Upper lobe of left lung (tissue), 4 donors: ENCODE data around the gene MYBL2.

Experiments
- EP300 ChIP-seq, 4 donors: sonication (generic); formaldehyde crosslinking; IDR thresholded peaks; one replicate each; pipeline ENCODE4 v1.5.1; 2017; ENCODE audit warnings: antibody characterized with exemption in 4 of 4, control low read depth in 2 of 4
- POLR2A ChIP-seq, 4 donors: fragments of 450-650 bp; IDR thresholded peaks; one replicate each; pipeline ENCODE4 v1.5.1; 2016 to 2017; ENCODE audit warnings: antibody characterized with exemption in 4 of 4, mild to moderate bottlenecking in 2 of 4
- POLR2AphosphoS5 ChIP-seq, 2 donors: sonication (generic); formaldehyde crosslinking; IDR thresholded peaks; one replicate each; pipeline ENCODE4 v1.5.1; 2017; ENCODE audit warnings: antibody characterized with exemption in 2 of 2
- TF ChIP-seq, protein P1 (sequence below), 6 experiments: fragments of 450-650 bp in 4 of 6; fragments of 200-600 bp in 2 of 6; sonication (generic) in 2 of 6; IDR thresholded peaks; one replicate each; pipeline ENCODE4 v1.5.1; 2016 to 2019; ENCODE audit warnings: antibody characterized with exemption in 6 of 6

DNA sequence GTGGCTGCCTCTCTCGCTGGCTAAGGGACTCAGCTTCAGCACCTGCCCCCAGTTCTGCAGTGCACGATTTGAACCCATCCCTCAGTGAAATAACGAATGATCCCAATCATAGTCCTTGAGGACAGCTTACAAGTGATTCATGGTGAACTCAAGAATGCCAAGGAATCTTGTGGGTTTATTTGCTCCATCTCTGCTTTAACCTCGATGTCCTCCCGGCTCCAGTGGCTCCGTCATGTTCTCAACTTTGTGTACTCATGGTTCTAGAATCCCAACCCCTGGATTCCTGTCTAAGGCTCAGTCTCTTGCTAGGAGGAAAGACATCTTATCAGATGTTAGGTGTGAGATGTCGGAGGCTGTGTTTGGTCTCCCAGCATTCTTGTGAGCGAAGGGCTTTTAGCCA, 88.9 kb downstream of the MYBL2 start:
- TF ChIP-seq, protein P1, sequence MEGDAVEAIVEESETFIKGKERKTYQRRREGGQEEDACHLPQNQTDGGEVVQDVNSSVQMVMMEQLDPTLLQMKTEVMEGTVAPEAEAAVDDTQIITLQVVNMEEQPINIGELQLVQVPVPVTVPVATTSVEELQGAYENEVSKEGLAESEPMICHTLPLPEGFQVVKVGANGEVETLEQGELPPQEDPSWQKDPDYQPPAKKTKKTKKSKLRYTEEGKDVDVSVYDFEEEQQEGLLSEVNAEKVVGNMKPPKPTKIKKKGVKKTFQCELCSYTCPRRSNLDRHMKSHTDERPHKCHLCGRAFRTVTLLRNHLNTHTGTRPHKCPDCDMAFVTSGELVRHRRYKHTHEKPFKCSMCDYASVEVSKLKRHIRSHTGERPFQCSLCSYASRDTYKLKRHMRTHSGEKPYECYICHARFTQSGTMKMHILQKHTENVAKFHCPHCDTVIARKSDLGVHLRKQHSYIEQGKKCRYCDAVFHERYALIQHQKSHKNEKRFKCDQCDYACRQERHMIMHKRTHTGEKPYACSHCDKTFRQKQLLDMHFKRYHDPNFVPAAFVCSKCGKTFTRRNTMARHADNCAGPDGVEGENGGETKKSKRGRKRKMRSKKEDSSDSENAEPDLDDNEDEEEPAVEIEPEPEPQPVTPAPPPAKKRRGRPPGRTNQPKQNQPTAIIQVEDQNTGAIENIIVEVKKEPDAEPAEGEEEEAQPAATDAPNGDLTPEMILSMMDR (IDR thresholded peaks at IDR 0.05) = no peak
- TF ChIP-seq POLR2A (IDR thresholded peaks at IDR 0.05) (no peak), POLR2AphosphoS5 (IDR thresholded peaks at IDR 0.05) (no peak), EP300 (IDR thresholded peaks at IDR 0.05) (no peak)
